GM10266 (cell line): ENCODE data around the gene SETD1B.

ENCODE experiments used
- DNase-seq: peaks from one replicate; pipeline ENCODE4 v3.0.0; 2012; ENCODE audit errors: extremely low spot score
- TF ChIP-seq, protein P1 (sequence below): IDR thresholded peaks from 2 replicates; pipeline ENCODE4 v1.5.1; 2012; ENCODE audit warnings: mild to moderate bottlenecking, low read depth; ENCODE audit not compliant: control insufficient read depth, insufficient read depth; ENCODE audit errors: missing control alignments

Gene SETD1B

DNA sequence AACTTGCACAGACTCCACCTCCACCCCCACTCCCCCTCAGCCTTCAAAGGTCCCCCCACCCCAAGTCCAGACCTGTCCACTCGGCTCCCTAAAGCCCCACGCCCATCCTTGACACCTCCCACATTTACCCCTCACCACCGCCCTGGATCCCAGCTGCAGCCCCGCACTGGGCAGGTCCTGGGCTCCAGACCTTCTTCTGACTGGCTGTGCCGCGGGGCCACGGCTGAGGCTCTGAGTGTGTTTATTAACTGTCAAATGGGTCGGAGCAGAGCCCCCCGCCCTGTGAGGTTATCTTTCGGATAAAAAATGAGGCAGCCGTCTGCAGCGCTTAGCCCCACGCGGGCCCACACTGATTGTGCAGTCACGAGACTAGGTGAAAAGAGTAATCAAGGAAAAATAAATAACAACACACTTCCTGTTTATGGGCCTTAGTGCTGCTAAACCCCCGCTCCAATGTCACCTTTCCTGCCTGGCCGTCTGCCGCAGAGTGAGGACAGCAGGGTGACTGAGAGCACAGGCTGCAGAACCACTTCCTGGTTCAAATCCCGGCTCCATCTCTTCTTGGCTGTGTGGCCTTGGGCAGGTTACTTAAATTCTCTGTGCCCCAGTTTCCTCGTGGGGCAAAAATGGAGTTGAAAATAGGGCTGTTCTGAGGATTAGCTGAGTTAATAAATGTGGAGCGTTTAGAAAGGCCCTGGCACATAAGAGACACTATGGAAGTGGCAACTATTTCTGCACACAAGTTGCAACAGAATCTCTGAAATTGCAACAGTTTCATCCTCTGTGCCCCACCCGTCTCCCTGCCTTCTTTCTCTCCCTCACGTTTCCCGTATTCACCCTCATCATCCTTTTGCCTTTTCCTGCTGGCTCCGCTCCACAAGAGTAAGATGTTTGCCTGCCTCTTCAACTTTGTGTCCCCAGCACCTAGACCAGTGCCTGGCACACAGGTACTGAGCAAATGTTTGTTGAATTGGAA, 9.4 kb downstream of the SETD1B start:
- TF ChIP-seq, protein P1, sequence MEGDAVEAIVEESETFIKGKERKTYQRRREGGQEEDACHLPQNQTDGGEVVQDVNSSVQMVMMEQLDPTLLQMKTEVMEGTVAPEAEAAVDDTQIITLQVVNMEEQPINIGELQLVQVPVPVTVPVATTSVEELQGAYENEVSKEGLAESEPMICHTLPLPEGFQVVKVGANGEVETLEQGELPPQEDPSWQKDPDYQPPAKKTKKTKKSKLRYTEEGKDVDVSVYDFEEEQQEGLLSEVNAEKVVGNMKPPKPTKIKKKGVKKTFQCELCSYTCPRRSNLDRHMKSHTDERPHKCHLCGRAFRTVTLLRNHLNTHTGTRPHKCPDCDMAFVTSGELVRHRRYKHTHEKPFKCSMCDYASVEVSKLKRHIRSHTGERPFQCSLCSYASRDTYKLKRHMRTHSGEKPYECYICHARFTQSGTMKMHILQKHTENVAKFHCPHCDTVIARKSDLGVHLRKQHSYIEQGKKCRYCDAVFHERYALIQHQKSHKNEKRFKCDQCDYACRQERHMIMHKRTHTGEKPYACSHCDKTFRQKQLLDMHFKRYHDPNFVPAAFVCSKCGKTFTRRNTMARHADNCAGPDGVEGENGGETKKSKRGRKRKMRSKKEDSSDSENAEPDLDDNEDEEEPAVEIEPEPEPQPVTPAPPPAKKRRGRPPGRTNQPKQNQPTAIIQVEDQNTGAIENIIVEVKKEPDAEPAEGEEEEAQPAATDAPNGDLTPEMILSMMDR = no peak
- no peak for DNase-seq

DNA sequence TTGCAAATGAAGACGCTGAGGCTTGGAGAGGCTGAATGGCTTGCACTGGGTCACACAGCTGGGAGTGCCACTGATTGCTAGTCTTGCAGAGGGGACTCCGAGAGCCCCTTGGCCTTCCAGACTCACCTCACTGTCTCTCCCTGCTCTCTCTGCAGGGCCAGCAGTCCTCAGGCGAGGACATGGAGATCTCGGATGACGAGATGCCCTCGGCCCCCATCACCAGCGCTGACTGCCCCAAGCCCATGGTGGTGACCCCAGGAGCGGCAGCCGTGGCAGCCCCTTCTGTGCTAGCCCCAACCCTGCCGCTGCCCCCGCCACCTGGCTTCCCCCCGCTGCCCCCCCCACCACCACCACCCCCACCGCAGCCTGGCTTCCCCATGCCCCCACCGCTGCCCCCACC, 10.1 kb downstream of the SETD1B start:
- TF ChIP-seq, protein P1 = no peak
- no peak for DNase-seq

DNA sequence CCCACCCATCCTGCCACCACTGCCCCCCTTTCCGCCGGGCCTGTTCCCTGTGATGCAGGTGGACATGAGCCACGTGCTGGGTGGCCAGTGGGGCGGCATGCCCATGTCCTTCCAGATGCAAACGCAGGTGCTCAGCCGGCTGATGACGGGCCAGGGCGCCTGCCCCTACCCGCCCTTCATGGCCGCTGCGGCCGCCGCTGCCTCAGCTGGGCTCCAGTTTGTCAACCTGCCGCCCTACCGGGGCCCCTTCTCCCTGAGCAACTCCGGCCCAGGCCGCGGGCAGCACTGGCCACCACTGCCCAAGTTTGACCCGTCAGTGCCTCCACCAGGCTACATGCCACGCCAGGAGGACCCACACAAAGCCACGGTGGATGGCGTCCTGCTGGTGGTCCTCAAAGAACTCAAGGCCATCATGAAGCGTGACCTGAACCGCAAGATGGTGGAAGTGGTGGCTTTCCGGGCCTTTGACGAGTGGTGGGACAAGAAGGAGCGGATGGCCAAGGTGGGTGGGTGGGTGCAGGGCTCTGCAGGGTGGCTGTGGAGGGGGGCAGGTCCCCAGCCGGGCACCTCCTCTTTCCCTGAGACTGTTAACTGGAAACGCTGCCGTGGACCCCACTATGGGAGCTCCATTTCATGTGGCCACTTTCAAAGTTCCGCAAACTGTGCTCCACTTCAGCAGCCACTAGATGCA, 10.8 kb downstream of the SETD1B start:
- TF ChIP-seq, protein P1 = no peak
- DNase-seq = no peak

DNA sequence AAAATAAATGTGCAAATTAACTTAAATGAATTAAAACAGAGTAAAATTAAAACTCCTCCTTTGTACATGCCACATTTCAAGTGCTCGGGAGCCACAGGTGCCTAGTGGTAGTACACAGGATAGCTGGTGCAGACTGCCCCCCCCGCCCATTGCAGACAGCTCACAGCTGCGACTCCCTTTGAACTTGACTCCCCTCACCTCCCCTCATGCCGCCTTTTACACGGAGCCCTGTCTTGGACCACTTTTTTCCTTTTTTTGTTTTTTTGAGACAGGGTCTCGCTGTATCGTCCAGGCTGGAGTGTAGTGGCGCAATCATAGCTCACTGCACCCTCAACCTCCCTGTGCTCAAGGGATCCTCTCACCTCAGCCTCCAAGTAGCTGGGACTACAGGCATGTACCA, 11.5 kb downstream of the SETD1B start:
- no peak for DNase-seq

DNA sequence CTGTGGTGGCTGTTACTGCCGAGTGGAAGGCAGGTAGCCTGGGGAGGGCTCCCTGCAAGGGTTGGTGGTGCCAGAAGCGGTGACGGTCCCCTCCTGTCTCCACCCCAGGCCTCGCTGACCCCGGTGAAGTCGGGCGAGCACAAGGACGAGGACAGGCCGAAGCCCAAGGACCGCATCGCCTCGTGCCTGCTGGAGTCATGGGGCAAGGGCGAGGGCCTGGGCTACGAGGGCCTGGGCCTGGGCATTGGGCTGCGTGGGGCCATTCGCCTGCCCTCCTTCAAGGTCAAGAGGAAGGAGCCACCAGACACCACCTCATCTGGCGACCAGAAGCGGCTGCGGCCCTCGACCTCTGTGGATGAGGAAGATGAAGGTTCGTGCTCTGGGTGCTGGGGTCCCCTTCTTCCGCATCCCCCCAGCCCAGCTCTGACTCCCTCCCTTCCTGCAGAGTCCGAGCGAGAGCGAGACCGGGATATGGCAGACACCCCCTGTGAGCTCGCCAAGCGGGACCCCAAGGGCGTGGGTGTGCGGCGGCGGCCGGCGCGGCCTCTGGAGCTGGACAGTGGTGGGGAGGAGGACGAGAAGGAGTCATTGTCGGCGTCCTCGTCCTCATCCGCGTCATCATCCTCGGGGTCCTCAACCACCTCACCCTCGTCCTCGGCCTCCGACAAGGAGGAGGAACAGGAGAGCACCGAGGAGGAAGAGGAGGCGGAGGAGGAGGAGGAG, 13.3 kb downstream of the SETD1B start:
- TF ChIP-seq, protein P1 = no peak

More for the DNA sequence above, 11.5 kb downstream of the SETD1B start:
- TF ChIP-seq, protein P1 = no peak

DNA sequence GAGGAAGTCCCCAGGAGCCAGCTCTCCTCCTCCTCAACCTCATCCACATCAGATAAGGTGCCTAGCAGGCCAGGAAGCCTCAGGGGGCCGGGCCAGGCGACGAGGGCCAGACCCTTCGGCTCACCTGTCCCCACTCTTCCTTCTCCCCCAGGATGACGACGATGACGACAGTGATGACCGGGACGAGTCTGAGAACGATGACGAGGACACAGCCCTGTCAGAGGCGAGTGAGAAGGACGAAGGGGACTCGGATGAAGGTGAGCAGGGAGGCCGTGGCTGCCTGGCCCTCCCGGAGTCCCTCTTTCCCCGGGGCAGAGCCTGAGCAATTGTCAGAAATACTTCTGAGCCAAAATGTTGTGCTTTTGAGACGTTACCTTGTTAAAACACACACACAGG, 13.8 kb downstream of the SETD1B start:
- TF ChIP-seq, protein P1 = no peak
- no peak for DNase-seq

More for the DNA sequence above, 13.3 kb downstream of the SETD1B start:
- DNase-seq = no peak
